SK-N-SH (cell line): ENCODE data around the gene DPYSL5.

Source experiments
- CTCF ChIP-seq: fragments of 200-600 bp; sonication (generic); IDR thresholded peaks from 2 replicates; pipeline ENCODE4 v1.6.1; 2017; ENCODE audit warnings: antibody characterized with exemption, mild to moderate bottlenecking, moderate library complexity
- FOXJ3 ChIP-seq: sonication (generic); formaldehyde crosslinking; IDR thresholded peaks from 2 replicates; pipeline ENCODE4 v1.5.1; 2020; ENCODE audit warnings: mild to moderate bottlenecking, missing genetic modification reagents
- GATA2 ChIP-seq: sonication (generic); formaldehyde crosslinking; IDR thresholded peaks from 2 replicates; pipeline ENCODE4 v1.5.0; 2020; ENCODE audit warnings: mild to moderate bottlenecking, missing genetic modification reagents
- MAX ChIP-seq: IDR thresholded peaks from 2 replicates; pipeline ENCODE4 v1.4.0; 2012; ENCODE audit warnings: low read depth
- NFIC ChIP-seq: IDR thresholded peaks from 2 replicates; pipeline ENCODE4 v1.4.0; 2012; ENCODE audit warnings: borderline replicate concordance
- PBX3 ChIP-seq: IDR thresholded peaks from 2 replicates; pipeline ENCODE4; 2012
- POLR2AphosphoS5 ChIP-seq: IDR thresholded peaks from 2 replicates; pipeline ENCODE4 v1.6.1; 2012; ENCODE audit warnings: low read depth, low read length
- REST ChIP-seq: IDR thresholded peaks from 2 replicates; pipeline ENCODE4 v1.6.1; 2012; ENCODE audit warnings: mild to moderate bottlenecking, low read depth, low read length, moderate library complexity
- RXRA ChIP-seq: IDR thresholded peaks from 2 replicates; pipeline ENCODE4 v1.4.0; 2012; ENCODE audit warnings: low read depth, mild to moderate bottlenecking, borderline replicate concordance
- SMC3 ChIP-seq: IDR thresholded peaks from 2 replicates; pipeline ENCODE4 v1.6.1; 2012; ENCODE audit warnings: low read depth, low read length, improper control_type of control experiment
- USF2 ChIP-seq: fragments of 150-350 bp; IDR thresholded peaks from 2 replicates; pipeline ENCODE4 v1.6.1; 2017; ENCODE audit warnings: antibody characterized with exemption, low read length, low read depth, borderline replicate concordance
- YY1 ChIP-seq: IDR thresholded peaks from 2 replicates; pipeline ENCODE4 v1.4.0; 2012; ENCODE audit warnings: low read depth, mild to moderate bottlenecking

- TF ChIP-seq REST (no peak), CTCF (no peak), POLR2AphosphoS5 (no peak), FOXJ3 (CRISPR knock-in tag) (no peak), SMC3 (no peak), GATA2 (CRISPR knock-in tag) (no peak), PBX3 (no peak), MAX (no peak), YY1 (no peak), NFIC (no peak), RXRA (no peak), USF2 (no peak)
Measured at GRCh38 chr2:26904839-26905238, 56.9 kb downstream of the DPYSL5 start.
